NCI-H1436 treated with DMSO at 0.1 percent for 48 hours (cell line): ENCODE measurements around the gene USP17L26.
"Not testable (repeated sequence)": the region's sequence is repeated elsewhere in the genome, so short reads cannot be mapped to it uniquely, and the experiment has no call there.

Experiments
- DNase-seq: peaks from one replicate; lab custom pipeline; 2025; lab: John Stamatoyannopoulos, UW

Gene USP17L26

GRCh38 chr4:9334358-9334757 lies at the start of gene USP17L26:
USP17L26 (plus strand) TSS chr4:9334658; CDS start chr4:9334658, 0 bp downstream.
- DNase-seq, result not testable (repeated sequence)

DNA sequence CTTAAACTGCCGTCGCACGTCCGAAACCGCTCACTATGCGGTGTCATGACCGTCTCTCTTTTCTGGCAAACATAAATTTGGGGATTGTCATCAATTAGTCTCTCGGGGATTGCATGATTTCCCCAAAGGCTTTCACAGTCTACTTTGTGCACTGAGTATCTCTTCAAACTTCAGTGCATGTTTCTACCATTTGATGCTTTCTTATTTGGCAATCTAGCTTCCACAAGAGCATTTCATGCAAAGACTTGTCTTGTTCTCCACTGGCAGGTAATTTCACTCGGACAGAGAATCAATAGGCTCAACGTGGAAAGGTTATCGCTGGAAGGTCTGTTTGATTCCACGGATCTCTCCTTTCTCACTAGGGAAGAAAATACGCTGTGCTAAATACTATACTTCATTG lies 10.3 kb upstream of the USP17L26 start:
- DNase-seq, result not testable (repeated sequence)

DNA sequence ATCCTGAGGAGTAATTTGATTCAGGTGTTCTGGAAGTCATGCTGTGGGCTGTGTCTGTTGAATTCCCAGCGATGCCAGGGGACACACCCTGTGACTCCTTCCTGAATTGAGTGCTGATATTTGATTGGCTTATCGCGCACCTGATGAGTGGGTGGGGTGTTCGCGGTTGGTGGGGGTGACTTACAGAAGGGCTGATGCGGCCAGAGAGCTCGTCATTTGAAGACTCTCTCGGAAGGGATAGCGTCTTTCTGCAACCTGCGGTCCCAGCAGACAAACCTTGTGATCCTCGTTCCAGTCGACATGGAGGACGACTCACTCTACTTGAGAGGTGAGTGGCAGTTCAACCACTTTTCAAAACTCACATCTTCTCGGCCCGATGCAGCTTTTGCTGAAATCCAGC lies 9.6 kb upstream of the USP17L26 start, which contains the start of gene USP17L24:
TSS of gene USP17L24 (plus strand) at position 301 of the 400 bp plus-strand sequence. CDS start at position 301, 0 bp downstream.
- DNase-seq, result not testable (repeated sequence)

GRCh38 chr4:9329611-9330010 lies 4.8 kb upstream of the USP17L26 start, which contains the start of gene USP17L25:
USP17L25 (plus strand) TSS chr4:9329911; CDS start chr4:9329911, 0 bp downstream.
- not testable (repeated sequence) for DNase-seq

GRCh38 chr4:9339103-9339502 lies 4.6 kb downstream of the USP17L26 start, which contains the start of gene USP17L5:
USP17L5 (plus strand) TSS chr4:9339403; CDS start chr4:9339403, 0 bp downstream.
- not testable (repeated sequence) for DNase-seq

- DNase-seq, result not testable (repeated sequence)
Observed at GRCh38 chr4:9343848-9344247, 9.4 kb downstream of the USP17L26 start, which contains the start of gene USP17L27. USP17L27 (plus strand) TSS chr4:9344148; CDS start chr4:9344148, 0 bp downstream.

GRCh38 chr4:9348593-9348992 lies 14.1 kb downstream of the USP17L26 start, which contains the start of gene USP17L28:
USP17L28 (plus strand) TSS chr4:9348893; CDS start chr4:9348893, 0 bp downstream.
- not testable (repeated sequence) for DNase-seq

DNA sequence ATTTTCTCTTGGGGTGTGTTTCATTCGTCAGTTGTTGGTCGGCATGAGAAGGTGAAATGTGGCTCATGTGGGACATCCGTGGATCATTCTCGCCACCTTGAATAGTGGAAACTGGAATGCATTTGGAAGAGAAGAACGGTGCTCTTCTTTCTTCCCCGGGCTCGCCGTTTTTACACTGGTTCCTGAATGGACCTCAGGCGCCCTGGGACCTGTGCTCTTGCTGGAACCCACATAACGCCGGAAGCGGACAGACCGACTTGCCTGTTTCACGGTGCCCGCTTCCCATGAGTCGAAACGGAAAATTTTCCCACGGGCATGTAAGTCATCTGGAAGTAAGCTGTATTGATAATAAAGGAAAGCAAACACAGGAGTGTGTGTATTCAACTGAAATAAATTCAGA lies 16.4 kb downstream of the USP17L26 start:
- not testable (repeated sequence) for DNase-seq

GRCh38 chr4:9353338-9353737 lies 18.9 kb downstream of the USP17L26 start, which contains the start of gene USP17L29:
USP17L29 (plus strand) TSS chr4:9353638; CDS start chr4:9353638, 0 bp downstream.
- DNase-seq, result not testable (repeated sequence)

- not testable (repeated sequence) for DNase-seq
Observed at GRCh38 chr4:9362829-9363228, 28.4 kb downstream of the USP17L26 start, which contains the start of gene USP17L30. USP17L30 (plus strand) TSS chr4:9363129; CDS start chr4:9363129, 0 bp downstream.

GRCh38 chr4:9379881-9380280 lies 45.4 kb downstream of the USP17L26 start:
- DNase-seq, result not testable (repeated sequence)

- not testable (repeated sequence) for DNase-seq
Observed at GRCh38 chr4:9381012-9381534, 46.6 kb downstream of the USP17L26 start.

DNA sequence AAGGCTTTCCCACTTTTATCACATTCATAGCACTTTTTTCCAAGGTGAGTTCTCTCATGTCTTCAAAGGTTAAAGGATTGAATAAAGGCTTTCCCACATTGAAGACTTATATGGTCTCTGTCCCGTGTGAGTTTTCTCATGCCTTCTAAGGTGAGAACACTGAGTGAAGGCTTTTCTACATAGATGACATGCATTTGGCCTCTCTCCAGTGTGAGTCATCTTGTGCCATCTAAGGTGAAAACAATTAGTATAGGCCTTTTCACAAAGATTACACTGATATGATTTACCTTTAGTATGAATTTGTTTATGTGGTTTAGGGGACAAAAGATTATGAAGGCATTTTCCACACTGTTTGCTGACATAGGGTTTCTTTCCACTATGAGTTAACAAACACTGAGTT lies 49.7 kb downstream of the USP17L26 start:
- DNase-seq, result no peak
